Stimulated activated CD8-positive, alpha-beta memory T cell treated with anti-CD3 and anti-CD28 coated beads, Interleukin-4, amount 100 ng/mL, for 48 hours (primary cell): ENCODE results near the gene METTL23.
"Not testable (repeated sequence)": the region's sequence is repeated elsewhere in the genome, so short reads cannot be mapped to it uniquely, and the experiment has no call there.

Source experiments
- DNase-seq: peaks from one replicate; pipeline ENCODE4 v3.0.0-alpha.2; 2020

Gene METTL23

DNA sequence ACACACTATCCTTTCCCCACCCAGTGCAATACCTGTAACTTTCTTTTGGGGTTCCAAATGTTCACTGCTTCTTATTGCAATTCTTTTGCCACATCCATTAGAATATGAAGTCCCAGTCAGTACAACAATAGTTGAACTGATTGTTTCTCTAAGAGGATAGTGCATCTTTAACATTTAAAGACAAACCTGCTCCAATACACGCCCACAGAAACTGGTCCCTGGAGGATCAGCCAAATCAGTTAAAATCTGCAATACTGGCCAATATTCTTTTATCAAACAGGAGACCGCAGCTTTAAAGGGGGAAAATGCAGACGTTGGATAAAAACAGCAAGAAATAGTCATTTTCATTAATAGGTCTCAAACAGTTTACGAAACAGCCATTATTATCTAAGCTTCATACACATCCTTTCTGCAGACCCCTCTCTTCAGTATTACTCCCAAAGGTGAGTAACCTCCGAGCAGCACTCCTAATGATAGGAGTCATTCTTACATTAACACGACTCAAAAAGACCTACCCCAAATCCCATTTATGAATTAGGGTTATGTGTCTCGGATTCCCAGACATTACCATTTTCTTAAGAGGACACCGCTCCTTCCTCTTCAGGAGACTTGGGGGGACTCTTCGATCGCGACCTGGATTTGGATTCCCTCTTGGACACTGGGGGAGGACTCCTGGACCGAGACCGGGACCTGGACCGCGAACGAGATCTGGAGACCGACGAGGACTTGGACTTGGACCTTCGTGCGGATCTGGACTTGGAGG, 9.1 kb downstream of the METTL23 start:
- no peak for DNase-seq

DNA sequence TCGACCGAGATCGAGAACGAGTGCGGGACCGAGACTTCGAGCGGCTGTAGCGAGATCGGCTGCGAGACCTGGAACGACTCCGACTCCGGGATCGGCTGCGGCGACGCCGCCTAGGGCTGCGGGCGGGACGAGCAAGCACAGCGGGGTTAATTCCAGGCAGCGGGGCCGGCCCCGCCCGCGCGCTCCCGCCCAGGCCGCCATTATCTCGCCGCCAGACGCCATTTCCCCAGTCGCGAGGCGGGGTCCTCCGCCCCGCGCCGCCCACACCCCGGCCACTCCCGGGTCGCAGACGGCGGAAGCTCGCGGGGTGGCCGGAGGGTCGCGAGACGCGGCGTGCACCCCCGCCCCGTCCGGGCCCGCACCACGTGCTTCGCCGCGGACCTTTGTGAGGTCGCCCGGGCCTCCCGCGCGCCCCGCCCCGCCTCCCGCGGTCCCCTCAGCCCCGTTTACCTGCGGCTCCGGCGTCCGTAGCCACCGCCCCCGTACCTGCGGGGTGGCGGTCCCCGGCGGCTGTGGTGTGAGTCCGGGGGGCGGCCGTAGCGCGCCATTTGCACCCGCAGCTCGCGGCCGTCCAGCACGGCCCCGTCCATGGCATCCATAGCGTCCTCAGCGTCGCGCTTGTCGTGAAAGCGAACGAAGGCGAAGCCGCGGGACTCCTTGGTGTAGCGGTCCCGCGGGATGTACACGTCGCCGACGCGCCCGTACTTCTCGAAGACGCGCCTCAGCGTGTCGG, 9.9 kb downstream of the METTL23 start:
- DNase-seq, result peak; percentile 71

DNA sequence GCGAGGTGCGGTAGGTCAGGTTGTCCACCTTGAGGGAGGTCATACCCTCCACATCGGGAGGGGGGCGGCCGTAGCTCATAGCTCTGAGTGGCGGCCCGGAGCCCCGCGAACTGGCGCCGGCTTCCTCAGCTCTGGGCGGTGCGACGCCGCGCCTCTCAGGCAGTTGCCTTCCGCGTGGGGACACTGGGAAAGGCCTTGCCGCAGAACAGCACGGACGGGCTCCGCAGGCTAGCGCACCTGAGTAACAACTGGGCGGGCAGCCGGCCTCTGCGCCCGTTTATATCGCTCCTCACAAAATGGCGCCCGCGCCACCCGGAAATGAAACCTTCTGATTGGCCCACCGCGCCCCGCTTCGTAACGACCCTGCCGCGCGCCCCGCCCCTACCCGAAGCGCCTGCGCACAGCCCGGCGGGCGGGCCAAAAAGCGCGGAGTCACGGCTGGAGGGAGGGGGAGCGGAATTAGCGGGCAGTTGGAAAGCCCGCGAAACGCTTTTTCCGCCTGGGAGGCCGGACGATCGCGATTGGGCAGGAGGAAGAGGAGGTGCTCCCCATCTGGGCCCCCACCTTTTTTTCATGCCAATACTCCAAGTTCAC, 10.5 kb downstream of the METTL23 start, which contains the start of gene SRSF2:
Gene SRSF2 (minus strand): TSS at position 250 of the 594 bp plus-strand sequence. CDS start 171 bp downstream, at position 79.
- peak; percentile 98 for DNase-seq

DNA sequence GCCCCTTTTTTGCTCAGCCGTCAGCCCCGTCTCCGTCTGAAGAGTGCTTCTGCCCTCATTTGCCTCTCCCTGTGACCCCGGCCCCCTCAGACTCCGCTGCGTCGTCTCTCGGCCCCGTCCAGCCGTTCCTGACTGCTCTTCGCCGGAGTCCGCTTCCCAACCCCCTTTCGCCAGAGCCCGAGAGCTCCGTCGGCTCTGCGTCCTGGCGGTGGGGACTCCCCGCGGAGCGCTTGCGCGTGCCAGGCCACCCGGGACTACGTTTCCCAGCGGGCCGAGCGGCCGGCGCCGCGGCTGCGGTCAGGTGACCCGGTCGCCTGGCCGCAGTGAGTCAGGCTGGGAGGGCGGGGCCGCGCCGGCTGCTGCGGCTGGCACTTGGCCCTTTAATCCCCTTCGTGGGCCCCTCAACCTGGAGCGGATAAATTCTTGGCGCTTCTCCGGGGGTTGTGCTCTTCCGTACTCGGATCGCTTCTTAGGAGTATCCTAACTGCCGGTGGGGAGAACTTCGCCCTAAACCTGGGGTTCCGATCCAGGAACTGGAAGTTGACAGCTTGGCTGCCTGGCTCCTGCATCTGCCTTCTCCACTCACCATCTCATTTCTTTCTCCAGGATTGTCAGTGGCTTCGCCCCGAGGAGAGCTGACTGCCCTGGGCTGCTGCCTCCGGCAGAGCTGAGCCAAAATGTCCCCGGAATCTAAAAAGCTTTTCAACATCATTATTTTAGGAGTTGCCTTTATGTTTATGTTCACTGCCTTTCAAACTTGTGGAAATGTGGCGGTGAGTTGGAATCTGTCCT, 11.2 kb downstream of the METTL23 start, which contains the start of gene MFSD11:
Gene MFSD11 (plus strand): TSS at position 444 of the 792 bp plus-strand sequence. CDS start 234 bp downstream, at position 678.
- peak; percentile 92 for DNase-seq

DNA sequence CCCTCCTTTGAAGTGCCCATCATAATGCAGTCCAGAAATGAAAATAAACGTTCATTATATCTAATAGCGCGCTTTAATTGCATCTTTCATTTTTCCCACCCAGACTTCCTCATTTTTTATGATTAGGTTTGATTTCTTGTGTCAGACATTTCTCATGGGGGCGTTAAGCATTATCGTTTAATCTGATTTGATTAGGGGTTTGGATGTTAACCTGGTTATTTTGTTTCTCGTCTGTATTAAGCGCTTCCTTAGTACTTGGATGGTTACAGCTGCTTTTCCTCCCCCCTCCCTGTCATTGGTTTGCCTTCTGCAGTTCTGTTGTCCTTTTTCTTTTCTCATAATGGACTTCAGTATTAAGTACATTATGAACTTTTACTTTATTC, 11.8 kb downstream of the METTL23 start:
- no peak for DNase-seq

DNA sequence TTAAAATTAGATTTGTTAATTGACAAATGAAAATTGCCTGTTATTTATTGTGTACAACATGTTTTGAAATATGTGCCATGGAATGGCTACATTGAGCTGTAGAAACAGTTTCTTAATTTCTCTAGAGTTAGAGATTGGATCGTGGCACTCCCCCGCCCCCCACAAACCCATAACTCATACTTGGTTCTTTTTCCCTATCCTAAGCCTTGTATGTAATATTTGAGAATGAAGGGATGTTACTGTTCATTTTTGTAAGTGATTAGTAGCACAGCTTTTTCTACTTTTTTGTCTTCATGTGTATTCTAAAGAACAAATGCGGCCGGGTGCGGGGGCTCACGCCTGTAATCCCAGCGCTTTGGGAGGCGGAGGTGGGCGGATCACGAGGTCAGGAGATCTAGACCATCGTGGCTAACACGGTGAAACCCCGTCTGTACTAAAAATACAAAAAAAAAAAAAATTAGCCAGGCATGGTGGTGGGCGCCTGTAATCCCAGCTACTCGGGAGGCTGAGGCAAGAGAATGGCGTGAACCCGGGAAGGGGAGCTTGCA, 13.0 kb downstream of the METTL23 start:
- DNase-seq, result not testable (repeated sequence)

DNA sequence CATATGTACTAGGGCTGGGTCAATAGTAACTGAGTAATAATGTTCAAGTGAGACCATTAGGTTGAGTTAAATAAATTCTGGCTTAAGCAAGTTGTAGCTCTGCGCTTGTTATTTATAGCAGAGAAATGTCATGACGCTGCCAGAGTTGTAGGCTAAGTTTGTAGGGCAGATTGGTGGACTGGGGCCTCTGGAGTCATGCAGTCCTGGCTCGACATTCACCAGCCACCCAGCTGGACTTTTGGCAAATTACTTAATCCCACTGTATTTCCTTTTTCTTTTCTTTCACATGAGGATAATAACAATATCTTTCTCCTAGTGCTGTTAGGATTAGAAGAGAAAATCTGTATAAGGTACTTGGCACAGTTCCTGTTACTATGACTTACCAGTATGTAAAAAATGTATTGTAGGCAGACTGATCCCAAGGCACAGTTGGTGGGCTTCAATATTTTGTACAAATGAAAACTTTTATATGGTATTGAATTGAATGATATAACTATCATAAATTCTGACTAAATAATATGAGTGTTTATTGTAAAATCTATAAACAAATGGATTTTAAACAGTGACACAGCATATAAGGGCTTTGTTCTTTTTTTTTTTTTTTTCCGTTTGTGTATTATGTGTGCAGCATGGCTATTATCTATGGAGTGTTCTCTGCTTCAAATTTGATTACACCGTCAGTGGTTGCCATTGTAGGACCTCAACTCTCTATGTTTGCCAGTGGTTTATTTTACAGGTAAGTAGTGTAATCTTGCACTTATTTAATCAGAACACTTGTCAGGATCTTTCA, 13.9 kb downstream of the METTL23 start:
- DNase-seq, result no peak

DNA sequence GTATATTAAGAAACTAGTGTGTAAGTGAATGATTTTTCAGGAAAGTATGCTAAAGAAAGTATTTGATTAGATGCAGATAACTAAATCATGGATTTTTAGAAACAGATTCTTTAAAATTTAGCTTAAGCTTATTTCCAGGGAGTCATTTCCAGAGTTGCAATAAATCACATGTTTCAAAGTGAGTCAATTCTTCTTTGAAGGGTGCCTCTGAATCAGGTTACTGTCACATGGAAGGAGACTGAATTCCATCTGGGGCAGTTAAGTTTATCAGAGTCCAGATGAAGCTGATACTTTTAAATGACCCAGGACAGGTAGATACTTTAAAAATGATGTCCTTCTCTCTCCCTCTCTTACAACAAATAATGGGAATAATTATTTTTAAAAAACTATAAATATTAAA, 16.3 kb downstream of the METTL23 start:
- no peak for DNase-seq

DNA sequence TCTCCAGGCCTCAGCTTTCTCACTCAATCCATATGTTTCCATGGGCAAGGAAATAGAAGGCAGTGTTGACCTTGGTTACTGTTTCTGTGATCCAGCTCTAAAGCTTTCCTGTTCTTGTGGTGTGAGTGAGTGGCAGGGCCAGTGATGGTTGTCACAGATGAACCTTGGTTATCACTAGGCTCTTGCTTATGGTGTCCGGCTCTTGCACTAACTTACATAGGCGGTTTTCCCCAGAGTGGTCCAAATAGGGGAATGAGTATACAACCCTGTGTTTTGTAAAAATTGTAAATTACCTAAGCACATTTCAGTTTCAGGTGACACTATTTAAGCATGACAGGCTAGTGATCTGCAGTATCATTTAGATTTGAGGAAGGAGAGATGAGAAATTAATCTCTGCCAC, 18.1 kb downstream of the METTL23 start:
- no peak for DNase-seq

DNA sequence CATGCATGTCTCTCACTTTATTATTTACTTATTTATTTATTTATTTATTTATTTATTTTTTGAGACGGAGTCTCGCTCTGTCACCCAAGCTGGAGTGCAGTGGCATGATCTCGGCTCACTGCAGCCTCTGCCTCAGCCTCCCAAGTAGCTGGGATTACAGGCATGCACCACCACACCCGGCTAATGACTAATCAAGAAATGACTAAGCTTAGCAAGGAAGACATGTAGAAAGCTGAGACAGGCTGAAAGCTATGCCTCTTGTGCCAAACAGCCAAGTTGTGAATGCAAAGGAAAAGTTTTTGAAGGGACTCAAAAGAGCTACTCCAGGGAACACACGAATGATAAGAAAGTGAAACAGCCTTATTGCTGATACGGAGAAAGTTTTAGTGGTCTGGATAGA, 19.1 kb downstream of the METTL23 start:
- not testable (repeated sequence) for DNase-seq

DNA sequence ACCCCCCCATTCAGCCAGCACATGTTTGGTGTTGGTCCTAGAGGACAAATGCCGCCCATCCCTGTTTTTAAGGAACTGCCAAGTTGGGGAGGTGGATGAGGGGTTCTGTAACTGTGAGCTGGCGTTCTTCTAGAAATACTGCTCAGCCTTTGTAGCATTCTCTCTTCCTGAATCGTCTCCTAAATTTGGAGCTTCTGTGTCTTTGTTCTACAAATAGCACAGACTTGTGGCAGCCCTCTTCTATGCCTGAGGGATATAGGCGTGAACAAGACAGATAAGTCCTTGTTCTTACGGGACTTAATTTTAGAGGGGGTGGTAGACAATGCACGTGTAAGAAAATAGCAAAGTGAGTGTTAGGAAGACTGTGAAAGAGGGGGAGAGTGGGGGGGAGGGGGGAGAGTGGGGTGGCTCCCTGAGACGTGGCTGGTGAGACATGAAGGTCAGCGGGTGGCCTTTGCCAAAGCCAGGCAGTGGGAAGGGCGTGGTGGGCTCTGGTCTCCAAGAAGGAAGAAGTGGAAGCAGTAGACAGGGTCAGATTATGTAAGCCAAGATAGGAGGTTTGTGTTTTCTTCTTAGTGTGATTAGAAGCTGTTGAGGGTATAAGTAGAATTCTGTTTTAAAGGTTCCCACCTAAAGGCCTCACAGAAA, 21.2 kb downstream of the METTL23 start:
- no peak for DNase-seq

DNA sequence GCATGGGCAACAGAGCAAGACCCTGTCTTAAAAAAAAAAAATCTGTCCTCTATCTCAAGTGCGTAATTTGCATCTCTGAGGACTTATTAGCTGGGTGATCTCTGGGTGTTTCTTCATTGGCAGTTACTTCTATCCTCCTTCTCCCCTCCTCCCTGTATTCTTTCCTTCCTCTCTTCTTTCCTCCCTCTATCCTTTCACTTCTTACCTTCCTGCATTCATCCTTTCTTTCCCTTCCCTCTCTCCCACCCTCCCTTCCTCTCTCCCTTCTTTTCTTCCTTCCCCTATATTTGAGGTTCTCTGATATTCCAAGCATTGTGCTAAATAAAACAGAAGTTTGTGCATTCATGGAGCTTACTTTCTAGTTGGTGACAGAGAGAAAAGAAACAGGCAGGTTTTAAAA, 22.0 kb downstream of the METTL23 start:
- DNase-seq, result no peak

DNA sequence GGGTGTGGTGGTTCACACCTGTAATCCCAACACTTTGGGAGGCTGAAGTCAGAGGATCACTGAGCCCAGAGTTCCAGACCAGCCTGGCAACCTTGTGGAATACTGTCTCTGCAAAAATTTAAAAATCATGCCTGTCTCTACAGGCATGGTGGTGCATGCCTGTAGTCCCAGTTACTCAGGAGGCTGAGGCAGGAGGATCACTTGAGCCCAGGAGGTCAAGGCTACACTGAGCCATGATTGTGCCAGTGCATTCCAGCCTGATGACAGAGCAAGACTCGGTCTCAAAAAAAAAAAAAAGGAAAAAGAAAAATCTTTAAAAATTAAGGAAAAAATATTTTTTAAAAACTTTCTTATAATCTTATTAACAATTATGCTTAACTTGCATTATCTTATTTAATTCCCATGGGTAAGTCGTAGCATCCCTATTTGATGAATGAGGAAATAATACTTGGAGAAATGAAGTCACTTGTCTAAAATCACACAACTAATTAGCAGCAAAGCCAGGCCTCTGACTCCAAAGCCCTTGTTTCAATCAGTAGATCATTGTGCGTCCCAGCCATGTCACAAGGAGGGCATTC, 24.9 kb downstream of the METTL23 start:
- DNase-seq, result no peak

DNA sequence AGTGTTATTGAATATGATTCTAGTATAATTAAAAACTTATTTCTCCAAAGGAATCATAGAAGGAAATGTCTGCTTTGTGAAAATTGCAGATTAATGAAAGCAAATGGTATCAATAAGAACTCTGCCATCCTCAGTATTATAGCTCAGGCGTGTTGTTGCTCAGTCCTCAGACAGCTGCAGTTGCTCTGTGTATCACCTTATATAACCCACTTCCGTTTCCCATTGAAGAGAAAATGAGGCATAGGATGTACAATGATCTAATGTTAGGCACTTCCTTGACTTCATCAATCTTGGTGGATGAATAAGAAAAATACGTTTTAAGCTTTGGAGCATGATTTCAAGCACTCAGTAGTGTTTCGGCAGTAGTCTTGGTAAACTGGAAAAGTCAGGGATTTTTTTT, 25.4 kb downstream of the METTL23 start:
- DNase-seq, result no peak

DNA sequence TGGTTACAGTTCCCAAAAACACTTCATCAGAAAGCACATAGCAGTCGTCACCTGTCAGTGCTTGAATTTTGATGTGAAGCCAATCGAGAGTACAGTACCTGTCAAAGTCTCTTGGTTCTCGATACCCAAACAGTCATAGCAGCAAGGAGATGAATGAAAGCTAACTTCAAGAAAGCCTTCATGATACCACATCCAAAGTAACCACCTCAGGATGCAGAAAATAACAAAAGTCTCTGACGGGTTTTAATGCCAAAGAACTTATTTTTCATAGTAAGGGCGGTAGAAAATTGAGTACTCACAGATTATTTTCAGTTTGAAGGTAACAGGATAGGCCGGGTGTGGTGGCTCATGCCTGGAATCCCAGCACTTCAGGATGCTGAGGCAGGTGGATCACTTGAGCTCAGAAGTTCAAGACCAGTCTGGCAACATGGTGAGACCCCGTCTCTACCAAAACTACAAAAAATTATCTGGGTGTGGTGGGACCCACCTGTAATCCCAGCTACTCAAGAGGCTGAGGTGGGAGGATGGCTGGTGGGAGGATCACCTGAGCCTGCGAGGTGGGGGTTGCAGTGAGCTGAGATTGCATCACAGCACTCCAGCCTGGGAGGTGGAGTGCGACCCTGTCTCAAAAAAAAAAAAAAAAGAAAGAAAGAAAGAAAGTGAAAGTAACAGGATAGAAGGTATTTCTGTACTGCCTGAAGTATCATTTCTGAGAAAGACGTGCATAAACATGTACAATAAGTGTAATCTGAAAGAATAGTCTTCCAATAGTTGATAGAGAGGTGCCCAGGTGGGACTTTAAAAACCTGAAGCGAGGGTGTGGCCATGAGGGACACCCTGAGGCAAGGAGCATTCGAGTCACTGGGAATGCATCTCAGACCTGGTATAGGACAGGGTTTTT, 26.7 kb downstream of the METTL23 start:
- DNase-seq, result no peak

DNA sequence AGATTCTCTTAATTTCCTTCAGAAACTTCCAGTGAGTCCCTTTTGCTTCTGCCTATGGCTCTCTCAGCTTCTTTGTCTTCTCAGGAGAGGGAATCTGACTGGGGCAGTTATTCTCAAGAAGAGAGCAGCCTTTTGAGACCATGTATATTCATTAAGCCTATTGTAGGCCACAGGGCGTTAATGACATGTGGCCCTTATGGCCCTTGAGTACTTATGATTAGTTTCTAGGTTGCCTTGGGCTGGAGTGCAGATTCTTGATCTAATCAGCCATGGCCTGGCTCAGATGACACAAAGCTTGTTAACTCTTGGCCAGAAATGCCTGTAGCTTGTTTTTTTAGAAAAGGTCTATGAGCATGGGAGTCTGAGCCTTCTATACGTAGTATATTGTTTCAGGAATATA, 28.6 kb downstream of the METTL23 start:
- DNase-seq, result no peak

DNA sequence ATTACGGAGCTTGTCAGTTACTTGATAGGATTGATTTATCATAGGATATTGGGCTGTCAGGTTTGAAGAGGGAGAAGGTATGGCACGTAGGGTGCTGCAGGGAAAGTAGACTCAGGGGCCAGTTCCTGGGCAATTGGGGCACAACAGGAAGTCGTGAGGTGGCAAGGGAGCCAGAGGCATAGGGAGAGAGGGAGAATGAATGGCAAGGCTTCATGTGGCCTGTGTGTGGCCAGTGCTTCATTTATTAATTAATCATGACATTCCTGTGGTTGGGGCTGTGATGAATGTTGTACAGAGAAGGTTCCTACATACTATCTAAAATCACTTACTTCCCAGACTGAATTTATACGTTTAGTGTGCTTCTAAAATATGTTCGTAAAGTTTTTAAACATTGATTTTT, 30.6 kb downstream of the METTL23 start:
- no peak for DNase-seq

DNA sequence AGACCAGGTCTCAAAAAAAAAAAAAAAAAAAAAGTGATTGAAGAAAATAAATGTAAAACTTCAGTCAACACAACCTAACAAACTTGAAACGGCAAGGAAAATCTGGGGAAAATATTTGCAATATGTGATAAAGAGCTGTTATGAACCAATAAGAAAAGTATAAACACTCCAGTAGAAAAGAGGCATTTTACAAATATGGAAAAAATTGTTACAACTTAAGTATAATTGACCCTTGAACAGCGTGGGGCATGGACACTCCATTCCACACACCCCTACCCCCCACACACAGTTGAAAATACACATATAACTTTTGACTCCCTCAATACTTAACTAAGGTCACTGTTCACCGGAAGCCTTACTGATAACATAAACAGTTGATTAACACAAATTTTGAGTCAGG, 31.9 kb downstream of the METTL23 start:
- DNase-seq, result no peak

DNA sequence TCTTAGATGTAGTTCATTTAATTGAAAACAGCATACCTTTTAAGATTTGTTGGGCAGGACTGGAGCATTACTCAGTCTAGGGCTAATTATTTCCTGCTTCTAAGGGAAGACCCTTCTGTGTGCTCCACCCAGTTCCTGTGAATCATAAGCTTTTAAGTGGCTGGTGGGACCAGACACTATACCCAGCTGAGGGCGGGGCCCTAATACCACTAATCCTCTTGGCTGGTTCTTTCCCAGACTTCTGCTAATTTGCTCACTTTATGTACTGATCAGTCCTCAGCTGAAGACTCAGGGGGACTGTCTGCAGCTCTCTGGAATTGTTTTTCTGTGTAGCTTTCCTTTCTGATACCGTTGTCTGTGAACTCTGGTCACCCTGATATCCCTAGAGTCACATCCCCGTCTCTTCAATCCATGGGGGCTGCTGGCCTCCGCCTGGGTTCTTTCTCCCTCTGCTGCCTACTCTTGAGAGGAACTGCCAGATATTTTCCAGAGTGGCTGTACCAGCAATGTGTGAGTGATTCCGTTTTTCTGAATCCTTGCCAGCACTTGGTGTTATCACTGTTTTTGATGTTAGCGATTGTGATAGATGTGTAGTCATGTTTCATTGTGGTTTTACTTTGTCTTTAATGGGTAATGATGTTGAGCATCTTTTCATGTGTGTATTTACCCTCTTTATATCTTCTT, 46.3 kb downstream of the METTL23 start:
- DNase-seq, result peak; percentile 58
